ENCODE results near the gene CACNG3. TPM values are rescaled to one million over a fixed set of nuclear protein-coding genes. Genes with fewer than 3 reads are reported as not detected.
"Not testable (repeated sequence)": the region's sequence is repeated elsewhere in the genome, so short reads cannot be mapped to it uniquely, and the experiment has no call there.

The CACNG3 gene
- total RNA-seq, 3 donors from 2014 or later (not counting 1 experiment from before 2014, with no cell fraction given): not detected

GRCh38 chr16:24337013-24337412 lies 80.9 kb downstream of the CACNG3 start:
- peaks cover 0 to 9% of the 10 kb centered on the region in 2 donors for H3K27me3 Mint-ChIP-seq (ENCODE audit: low read depth in 2 of 2)
- 76% methylated on average over 4 of the region's 4 CpGs for WGBS (ENCODE audit: insufficient coverage)
- no peaks in the 10 kb centered on the region for H3K27me3 ChIP-seq (ENCODE audit: control insufficient read depth, insufficient read depth, low read length)

GRCh38 chr16:24343829-24344228 lies 87.7 kb downstream of the CACNG3 start:
- H3K36me3 ChIP-seq (ENCODE audit: control insufficient read depth, insufficient read depth, low read length); intact Hi-C loops (cut with micrococcal nuclease); H3K4me3 Mint-ChIP-seq; H3K4me1 ChIP-seq (ENCODE audit: control insufficient read depth, insufficient read depth, low read length); H3K27ac ChIP-seq (ENCODE audit: low read length); H3K9me3 Mint-ChIP-seq; H3K27ac Mint-ChIP-seq; H3K4me3 ChIP-seq (ENCODE audit: low read length); H3K36me3 Mint-ChIP-seq; DNase-seq; H3K4me1 Mint-ChIP-seq; H3K27me3 ChIP-seq (ENCODE audit: control insufficient read depth, insufficient read depth, low read length); H3K9me3 ChIP-seq (ENCODE audit: control insufficient read depth, insufficient read depth, low read length); ATAC-seq: not testable (repeated sequence)
- H3K27me3 Mint-ChIP-seq (ENCODE audit: low read depth in 2 of 2): peaks cover 11% of the 10 kb centered on the region in 2 donors
- WGBS (ENCODE audit: insufficient coverage): 91% methylated on average over 10 of the region's 11 CpGs

More at GRCh38 chr16:24337013-24337412, 80.9 kb downstream of the CACNG3 start:
- peaks cover 3% of the 10 kb centered on the region for H3K9me3 ChIP-seq (ENCODE audit: control insufficient read depth, insufficient read depth, low read length)
- TF ChIP-seq CTCF (IDR thresholded peaks at IDR 0.05): no peak
- Mint-ChIP-seq H3K9me3 (peaks cover 0 to 3% of the 10 kb centered on the region in 2 donors), H3K4me1 (no peaks in the 10 kb centered on the region), H3K36me3 (no peaks in the 10 kb centered on the region), H3K27ac (no peak overlapping the region), H3K4me3 (no peak overlapping the region)
- no peaks in the 10 kb centered on the region for H3K4me1 ChIP-seq (ENCODE audit: control insufficient read depth, insufficient read depth, low read length)
- ATAC-seq (no peak), DNase-seq (no peak)
- no peaks in the 10 kb centered on the region for H3K36me3 ChIP-seq (ENCODE audit: control insufficient read depth, insufficient read depth, low read length)
- H3K4me3 ChIP-seq (ENCODE audit: low read length): no peak overlapping the region
- no peak overlapping the region for H3K27ac ChIP-seq (ENCODE audit: low read length)
- intact Hi-C loops (cut with micrococcal nuclease): no loop called here

GRCh38 chr16:24344784-24345183 lies 88.6 kb downstream of the CACNG3 start:
- no peaks in the 10 kb centered on the region for H3K4me1 ChIP-seq (ENCODE audit: control insufficient read depth, insufficient read depth, low read length)
- Mint-ChIP-seq H3K9me3 (no peaks in the 10 kb centered on the region), H3K4me1 (peaks cover 0 to 5% of the 10 kb centered on the region in 2 donors), H3K4me3 (no peak overlapping the region), H3K27me3 (ENCODE audit: low read depth in 2 of 2) (peaks cover 11 to 12% of the 10 kb centered on the region in 2 donors), H3K27ac (no peak overlapping the region), H3K36me3 (no peaks in the 10 kb centered on the region)
- 100% methylated on average over 1 of the region's 2 CpGs for WGBS (ENCODE audit: insufficient coverage)
- no peak overlapping the region for H3K27ac ChIP-seq (ENCODE audit: low read length)
- TF ChIP-seq CTCF (IDR thresholded peaks at IDR 0.05): no peak
- no peaks in the 10 kb centered on the region for H3K27me3 ChIP-seq (ENCODE audit: control insufficient read depth, insufficient read depth, low read length)
- no peak overlapping the region for H3K4me3 ChIP-seq (ENCODE audit: low read length)
- H3K9me3 ChIP-seq (ENCODE audit: control insufficient read depth, insufficient read depth, low read length): no peaks in the 10 kb centered on the region
- no peaks in the 10 kb centered on the region for H3K36me3 ChIP-seq (ENCODE audit: control insufficient read depth, insufficient read depth, low read length)
- intact Hi-C loops (cut with micrococcal nuclease): no loop called here
- DNase-seq (no peak), ATAC-seq (no peak)

GRCh38 chr16:24345704-24346103 lies 89.6 kb downstream of the CACNG3 start:
- H3K4me3 ChIP-seq (ENCODE audit: low read length): no peak overlapping the region
- intact Hi-C loops (cut with micrococcal nuclease): no loop called here
- Mint-ChIP-seq H3K4me3 (no peak overlapping the region), H3K27ac (no peak overlapping the region), H3K36me3 (no peaks in the 10 kb centered on the region), H3K9me3 (no peaks in the 10 kb centered on the region), H3K4me1 (peaks cover 0 to 5% of the 10 kb centered on the region in 2 donors), H3K27me3 (ENCODE audit: low read depth in 2 of 2) (peaks cover 11 to 12% of the 10 kb centered on the region in 2 donors)
- ATAC-seq: no peak
- H3K36me3 ChIP-seq (ENCODE audit: control insufficient read depth, insufficient read depth, low read length): no peaks in the 10 kb centered on the region
- no peaks in the 10 kb centered on the region for H3K4me1 ChIP-seq (ENCODE audit: control insufficient read depth, insufficient read depth, low read length)
- 83% methylated on average over 4 of the region's 4 CpGs for WGBS (ENCODE audit: insufficient coverage)
- no peaks in the 10 kb centered on the region for H3K27me3 ChIP-seq (ENCODE audit: control insufficient read depth, insufficient read depth, low read length)
- H3K27ac ChIP-seq (ENCODE audit: low read length): no peak overlapping the region
- TF ChIP-seq CTCF (IDR thresholded peaks at IDR 0.05): no peak
- no peaks in the 10 kb centered on the region for H3K9me3 ChIP-seq (ENCODE audit: control insufficient read depth, insufficient read depth, low read length)
- no peak for DNase-seq
